ENCODE measurements around the gene IL18RAP.

IL18RAP gene

GRCh38 chr2:102422910-102423309, at the start of gene IL18RAP:
Gene IL18RAP (plus strand): TSS chr2:102423160. CDS start chr2:102423278, 118 bp downstream.
- H3K36me3 ChIP-seq: no peaks in the 10 kb centered on the region
- no peak within 1 kb of the TSS for H3K4me2 ChIP-seq

GRCh38 chr2:102376052-102376591, 46.8 kb upstream of the IL18RAP start:
- no peaks in the 10 kb centered on the region for H3K27me3 ChIP-seq
- TF ChIP-seq Cebpa-rat (IDR thresholded peaks at IDR 0.05): no peak
- no peak overlapping the region for H3K27ac ChIP-seq
- H3K4me2 ChIP-seq: no peak overlapping the region
- no peaks in the 10 kb centered on the region for H3K4me1 ChIP-seq
- H3K9ac ChIP-seq: no peak overlapping the region
- no peaks in the 10 kb centered on the region for H3K36me3 ChIP-seq
- peaks cover 3% of the 10 kb centered on the region; the same call in 1 of the 2 replicates for H3K9me3 ChIP-seq
- H4K20me1 ChIP-seq: no peaks in the 10 kb centered on the region
- no peak overlapping the region for H3K4me3 ChIP-seq

More at GRCh38 chr2:102422910-102423309, at the start of gene IL18RAP:
- Histone ChIP-seq H3K9me3 (no peaks in the 10 kb centered on the region), H3K4me3 (no peak within 1 kb of the TSS), H3K4me1 (peaks cover 18% of the 10 kb centered on the region), H3K27ac (no peak within 1 kb of the TSS), H4K20me1 (no peaks in the 10 kb centered on the region), H3K9ac (no peak within 1 kb of the TSS), H3K27me3 (no peaks in the 10 kb centered on the region)
- TF ChIP-seq Cebpa-rat (IDR thresholded peaks at IDR 0.05): no peak

GRCh38 chr2:102383722-102384121, 39.2 kb upstream of the IL18RAP start:
- H3K4me1 ChIP-seq: no peaks in the 10 kb centered on the region
- no peak overlapping the region for H3K9ac ChIP-seq
- no peaks in the 10 kb centered on the region for H3K36me3 ChIP-seq
- H3K27me3 ChIP-seq: no peaks in the 10 kb centered on the region
- H4K20me1 ChIP-seq: no peaks in the 10 kb centered on the region
- H3K9me3 ChIP-seq: peaks cover 20% of the 10 kb centered on the region
- no peak overlapping the region for H3K4me3 ChIP-seq
- H3K27ac ChIP-seq: no peak overlapping the region
- H3K4me2 ChIP-seq: no peak overlapping the region
- TF ChIP-seq Cebpa-rat (IDR thresholded peaks at IDR 0.05): no peak

GRCh38 chr2:102385522-102385921, 37.4 kb upstream of the IL18RAP start:
- Histone ChIP-seq H3K27ac (no peak overlapping the region), H3K9me3 (peaks cover 20% of the 10 kb centered on the region), H3K4me3 (no peak overlapping the region), H3K4me1 (no peaks in the 10 kb centered on the region), H3K27me3 (no peaks in the 10 kb centered on the region), H4K20me1 (no peaks in the 10 kb centered on the region), H3K9ac (no peak overlapping the region), H3K36me3 (no peaks in the 10 kb centered on the region), H3K4me2 (no peak overlapping the region)
- TF ChIP-seq Cebpa-rat (IDR thresholded peaks at IDR 0.05): no peak

- H3K9ac ChIP-seq: no peak overlapping the region
- no peaks in the 10 kb centered on the region for H4K20me1 ChIP-seq
- no peak overlapping the region for H3K27ac ChIP-seq
- TF ChIP-seq Cebpa-rat (IDR thresholded peaks at IDR 0.05): no peak
- peaks cover 20% of the 10 kb centered on the region for H3K9me3 ChIP-seq
- H3K36me3 ChIP-seq: no peaks in the 10 kb centered on the region
- no peak overlapping the region for H3K4me3 ChIP-seq
- H3K27me3 ChIP-seq: no peaks in the 10 kb centered on the region
- no peak overlapping the region for H3K4me2 ChIP-seq
- no peaks in the 10 kb centered on the region for H3K4me1 ChIP-seq
These were observed 37.0 kb upstream of the IL18RAP start for GRCh38 chr2:102386004-102386403.

- no peaks in the 10 kb centered on the region for H4K20me1 ChIP-seq
- peaks cover 20% of the 10 kb centered on the region for H3K9me3 ChIP-seq
- H3K9ac ChIP-seq: no peak overlapping the region
- no peak for TF ChIP-seq Cebpa-rat (IDR thresholded peaks at IDR 0.05)
- no peaks in the 10 kb centered on the region for H3K4me1 ChIP-seq
- no peak overlapping the region for H3K4me3 ChIP-seq
- H3K27ac ChIP-seq: no peak overlapping the region
- H3K36me3 ChIP-seq: no peaks in the 10 kb centered on the region
- H3K4me2 ChIP-seq: no peak overlapping the region
- H3K27me3 ChIP-seq: no peaks in the 10 kb centered on the region
These were observed 36.0 kb upstream of the IL18RAP start for GRCh38 chr2:102386867-102387541.

GRCh38 chr2:102387763-102388546, 35.0 kb upstream of the IL18RAP start:
- H3K36me3 ChIP-seq: no peaks in the 10 kb centered on the region
- no peaks in the 10 kb centered on the region for H3K27me3 ChIP-seq
- H4K20me1 ChIP-seq: no peaks in the 10 kb centered on the region
- no peak overlapping the region for H3K27ac ChIP-seq
- H3K4me1 ChIP-seq: no peaks in the 10 kb centered on the region
- H3K4me2 ChIP-seq: no peak overlapping the region
- no peak overlapping the region for H3K9ac ChIP-seq
- no peak for TF ChIP-seq Cebpa-rat (IDR thresholded peaks at IDR 0.05)
- no peak overlapping the region for H3K4me3 ChIP-seq
- H3K9me3 ChIP-seq: peaks cover 16% of the 10 kb centered on the region

GRCh38 chr2:102391565-102391964, 31.4 kb upstream of the IL18RAP start:
- no peaks in the 10 kb centered on the region for H3K9me3 ChIP-seq
- H3K4me2 ChIP-seq: no peak overlapping the region
- H3K27me3 ChIP-seq: no peaks in the 10 kb centered on the region
- H4K20me1 ChIP-seq: no peaks in the 10 kb centered on the region
- H3K9ac ChIP-seq: no peak overlapping the region
- H3K4me1 ChIP-seq: no peaks in the 10 kb centered on the region
- H3K36me3 ChIP-seq: no peaks in the 10 kb centered on the region
- H3K27ac ChIP-seq: no peak overlapping the region
- no peak overlapping the region for H3K4me3 ChIP-seq
- no peak for TF ChIP-seq Cebpa-rat (IDR thresholded peaks at IDR 0.05)

GRCh38 chr2:102392096-102392495, 30.9 kb upstream of the IL18RAP start:
- no peaks in the 10 kb centered on the region for H3K27me3 ChIP-seq
- H3K9me3 ChIP-seq: no peaks in the 10 kb centered on the region
- H3K9ac ChIP-seq: no peak overlapping the region
- no peaks in the 10 kb centered on the region for H3K36me3 ChIP-seq
- no peak overlapping the region for H3K4me2 ChIP-seq
- no peak for TF ChIP-seq Cebpa-rat (IDR thresholded peaks at IDR 0.05)
- H3K4me1 ChIP-seq: no peaks in the 10 kb centered on the region
- H4K20me1 ChIP-seq: no peaks in the 10 kb centered on the region
- no peak overlapping the region for H3K4me3 ChIP-seq
- no peak overlapping the region for H3K27ac ChIP-seq

GRCh38 chr2:102392942-102393341, 30.0 kb upstream of the IL18RAP start:
- Histone ChIP-seq H3K9ac (no peak overlapping the region), H4K20me1 (no peaks in the 10 kb centered on the region), H3K36me3 (no peaks in the 10 kb centered on the region), H3K27me3 (no peaks in the 10 kb centered on the region), H3K27ac (no peak overlapping the region), H3K9me3 (no peaks in the 10 kb centered on the region), H3K4me3 (no peak overlapping the region), H3K4me1 (no peaks in the 10 kb centered on the region), H3K4me2 (no peak overlapping the region)
- no peak for TF ChIP-seq Cebpa-rat (IDR thresholded peaks at IDR 0.05)
